Endothelial cell of umbilical vein (primary cell): ENCODE results near the gene WDR76. TPM values are rescaled to one million over a fixed set of nuclear protein-coding genes. Genes with fewer than 3 reads are reported as not detected.
"Not testable (repeated sequence)": the region's sequence is repeated elsewhere in the genome, so short reads cannot be mapped to it uniquely, and the experiment has no call there.

Experiments
- BruUV-seq: library from RNA; stranded (reverse); fragments of 400-500 nt; replicated peaks from 2 replicates; lab custom pipeline; 2021; lab: Mats Ljungman, UMichigan
- CTCF ChIA-PET: fragments of 300-600, 350-600 bp; sonication (Branson Sonifier 250); formaldehyde crosslinking; loops from one replicate; lab custom pipeline; 2021; ENCODE audit warnings: antibody characterized with exemption, inconsistent platforms; lab: Charles Lee
- POLR2A ChIA-PET: fragments of 300-600, 350-600 bp; sonication (Branson Sonifier 250); formaldehyde crosslinking; loops from one replicate; lab custom pipeline; 2021; ENCODE audit warnings: antibody characterized with exemption, inconsistent platforms; lab: Charles Lee
- DNase-seq: peaks from one replicate; pipeline ENCODE4 v3.0.0-alpha.2; 2011; ENCODE audit warnings: low read depth, low spot score
- FAIRE-seq: peaks from 2 replicates; lab custom pipeline; 2011; peaks lifted over from hg19 to GRCh38; lab: Jason Lieb, UNC
- H2AFZ ChIP-seq: 2 replicates; pipeline ENCODE4 v1.6.0; 2012; ENCODE audit warnings: low read depth, low read length, control low read depth, inconsistent platforms
- H3K27ac ChIP-seq: 2 replicates; pipeline ENCODE4 v1.5.1; 2011; ENCODE audit warnings: low read depth, mild to moderate bottlenecking, control low read depth, low read length, moderate library complexity; ENCODE audit not compliant: insufficient read depth
- H3K27me3 ChIP-seq, 2 experiments: 2 replicates each; pipeline versions ENCODE4 v1.6.0 to v1.6.1; 2011; ENCODE audit warnings: low read length in 2 of 2, mixed read lengths in 1 of 2; ENCODE audit not compliant: control insufficient read depth in 2 of 2, insufficient read depth in 2 of 2
- H3K36me3 ChIP-seq, 2 experiments: 2 replicates in 1 of 2; 3 replicates in 1 of 2; pipeline ENCODE4 v1.5.1; 2011; ENCODE audit warnings: low read length in 2 of 2, mild to moderate bottlenecking in 1 of 2, moderate library complexity in 1 of 2; ENCODE audit not compliant: control insufficient read depth in 2 of 2, insufficient read depth in 2 of 2; ENCODE audit errors: extremely low read depth in 1 of 2
- H3K4me1 ChIP-seq: 3 replicates; pipeline ENCODE4 v1.5.1; 2011; ENCODE audit warnings: mild to moderate bottlenecking, low read length; ENCODE audit not compliant: control insufficient read depth, insufficient read depth; ENCODE audit errors: extremely low read depth
- H3K4me2 ChIP-seq: 2 replicates; pipeline ENCODE4 v1.6.1; 2011; ENCODE audit warnings: low read length, control low read depth, mixed read lengths; ENCODE audit not compliant: insufficient read depth
- H3K4me3 ChIP-seq, 3 experiments: fragments of 200-600 bp in 1 of 3; sonication (generic), shearing (Covaris generic) in 1 of 3; replicated peaks in 1 of 3; 2 replicates each; pipeline ENCODE4 v1.5.1; 2011 to 2016; ENCODE audit warnings: control low read depth in 3 of 3, low read length in 3 of 3, mild to moderate bottlenecking in 2 of 3, inconsistent platforms in 1 of 3, low read depth in 1 of 3, moderate library complexity in 1 of 3; ENCODE audit not compliant: insufficient read depth in 1 of 3
- H3K79me2 ChIP-seq: 2 replicates; pipeline ENCODE4 v1.6.0; 2012; ENCODE audit warnings: low read length, inconsistent platforms; ENCODE audit not compliant: control insufficient read depth, insufficient read depth
- H3K9ac ChIP-seq: replicated peaks from 2 replicates; pipeline ENCODE3; 2011; ENCODE audit warnings: low read length, control low read depth; ENCODE audit not compliant: insufficient read depth; ENCODE audit errors: extremely low read depth
- H3K9me1 ChIP-seq: replicated peaks from 3 replicates; pipeline ENCODE4 v1.6.0; 2011; ENCODE audit warnings: mild to moderate bottlenecking, low read length; ENCODE audit not compliant: control insufficient read depth, insufficient read depth; ENCODE audit errors: extremely low read depth
- H3K9me3 ChIP-seq: replicated peaks from 2 replicates; pipeline ENCODE4 v1.5.1; 2012; ENCODE audit warnings: low read length, inconsistent platforms; ENCODE audit not compliant: control insufficient read depth, insufficient read depth
- H4K20me1 ChIP-seq: replicated peaks from 2 replicates; pipeline ENCODE3; 2011; ENCODE audit warnings: mild to moderate bottlenecking, low read length; ENCODE audit not compliant: control insufficient read depth, insufficient read depth; ENCODE audit errors: extremely low read depth
- EZH2 ChIP-seq: IDR thresholded peaks from 2 replicates; pipeline ENCODE4 v1.6.1; 2012; ENCODE audit warnings: borderline replicate concordance, low read depth, mild to moderate bottlenecking, moderate library complexity, low read length, inconsistent platforms; ENCODE audit not compliant: severe bottlenecking
- FOS ChIP-seq: IDR thresholded peaks from 2 replicates; pipeline ENCODE4 v1.6.1; 2011; ENCODE audit warnings: mild to moderate bottlenecking, low read length, moderate library complexity, borderline replicate concordance; ENCODE audit not compliant: insufficient read depth
- GATA2 ChIP-seq: IDR thresholded peaks from 2 replicates; pipeline ENCODE4 v1.7.0; 2011; ENCODE audit warnings: low read depth, mild to moderate bottlenecking, moderate library complexity, mixed read lengths, low read length; ENCODE audit not compliant: insufficient read length, insufficient read depth
- JUN ChIP-seq: IDR thresholded peaks from 2 replicates; pipeline ENCODE4 v1.6.1; 2011; ENCODE audit warnings: borderline replicate concordance, low read depth; ENCODE audit not compliant: insufficient read length, insufficient read depth
- MAX ChIP-seq: IDR thresholded peaks from 2 replicates; pipeline ENCODE4 v1.6.1; 2011; ENCODE audit not compliant: insufficient read depth, insufficient read length
- MYC ChIP-seq: IDR thresholded peaks from one replicate; pipeline ENCODE4 v1.6.1; 2011; ENCODE audit warnings: mild to moderate bottlenecking, low read depth, low read length
- POLR2A ChIP-seq: IDR thresholded peaks from 2 replicates; pipeline ENCODE4 v1.6.1; 2012; ENCODE audit warnings: low read depth, mild to moderate bottlenecking, control low read depth, low read length
- POLR2AphosphoS5 ChIP-seq: IDR thresholded peaks from 2 replicates; pipeline ENCODE4 v1.6.1; 2012; ENCODE audit warnings: low read depth, mild to moderate bottlenecking, control low read depth, low read length, moderate library complexity; ENCODE audit not compliant: insufficient read depth
- dilution Hi-C: fragments of 300-500 bp; cut with MboI; formaldehyde crosslinking; loops from one replicate; pipeline ENCODE4 v1.15.0; 2019; ENCODE audit warnings: low sequenced_read_pairs; ENCODE audit not compliant: extremely low pct_ligation_motif_present
- intact Hi-C: fragments of 100-400 bp; cut with micrococcal nuclease; formaldehyde crosslinking; loops from one replicate; pipeline ENCODE4 v1.10.0; 2022
- polyA plus RNA-seq, 4 experiments: library from polyadenylated mRNA; depleted of rRNA in 3 of 4; stranded (reverse) in 3 of 4; unstranded in 1 of 4; fragments of >200 nt; gene quantifications; 2 replicates each; pipeline versions ENCODE4 v1.2.1 to v1.2.3, GENCODE V29; 2011 to 2012; ENCODE audit warnings: missing spikeins in 1 of 4
- total RNA-seq: library from RNA; stranded (reverse); gene quantifications from 2 replicates; pipeline ENCODE4 v1.2.3, GENCODE V29; 2021
- TF ChIP-seq, protein P1 (sequence below), 2 donors: IDR thresholded peaks; 1 replicate in 1 of 2; 2 replicates in 1 of 2; pipeline ENCODE4 v1.5.1; 2011; ENCODE audit warnings: low read length in 2 of 2, mild to moderate bottlenecking in 2 of 2, moderate library complexity in 2 of 2, control low read depth in 1 of 2, inconsistent platforms in 1 of 2, low read depth in 1 of 2; ENCODE audit not compliant: insufficient read depth in 1 of 2; ENCODE audit errors: extremely low read depth in 1 of 2

Gene WDR76
- total and polyA plus RNA-seq, 2 donors (not counting 3 experiments of a cell fraction or from before 2014, with no cell fraction given) = 3.1 to 25.2 TPM

GRCh38 chr15:43859546-43859945, 32.7 kb downstream of the WDR76 start:
- intact Hi-C loops = no loop called here
- DNase-seq = no peak
- dilution Hi-C loops = no loop called here

DNA sequence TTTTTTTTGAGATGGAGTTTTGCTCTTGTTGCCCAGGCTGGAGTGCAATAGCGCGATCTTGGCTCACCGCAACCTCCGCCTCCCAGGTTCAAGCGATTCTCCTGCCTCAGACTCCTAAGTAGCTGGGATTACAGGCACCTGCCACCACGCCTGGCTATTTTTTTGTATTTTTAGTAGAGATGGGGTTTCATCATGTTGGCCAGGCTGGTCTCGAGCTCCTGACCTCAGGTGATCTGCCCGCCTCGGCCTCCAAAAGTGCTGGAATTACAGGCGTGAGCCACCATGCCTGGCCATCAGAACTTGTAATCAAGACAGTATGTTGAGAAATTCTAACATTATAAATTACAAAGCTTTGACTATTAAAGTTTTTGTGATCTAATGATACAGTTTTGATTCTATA, 39.8 kb downstream of the WDR76 start:
- H3K4me3 ChIP-seq, H3K27ac ChIP-seq, H3K36me3 ChIP-seq, H3K9me1 ChIP-seq, BruUV-seq, H2AFZ ChIP-seq, CTCF ChIA-PET, H3K4me1 ChIP-seq, H3K9me3 ChIP-seq, FAIRE-seq, dilution Hi-C loops, H3K27me3 ChIP-seq, H4K20me1 ChIP-seq, H3K79me2 ChIP-seq, H3K9ac ChIP-seq, H3K4me2 ChIP-seq, intact Hi-C loops, DNase-seq: not testable (repeated sequence)
- POLR2A ChIA-PET = interaction anchor here (0.7 kb wide), 1 partner anchor 45 kb away, joined by 4 read pairs; no protein-coding TSS in a partner anchor

More at GRCh38 chr15:43859546-43859945, 32.7 kb downstream of the WDR76 start:
- Histone ChIP-seq H3K4me2 (no peak overlapping the region), H3K27ac (no peak overlapping the region), H3K27me3 (no peaks in the 10 kb centered on the region), H3K4me3 (no peak overlapping the region), H3K9ac (no peak overlapping the region), H3K36me3 (no peaks in the 10 kb centered on the region), H3K9me1 (no peaks in the 10 kb centered on the region), H3K79me2 (no peaks in the 10 kb centered on the region), H3K9me3 (no peaks in the 10 kb centered on the region), H2AFZ (no peak overlapping the region), H3K4me1 (no peaks in the 10 kb centered on the region), H4K20me1 (no peaks in the 10 kb centered on the region)
- ChIA-PET POLR2A (no interaction called here), CTCF (interaction anchor here (2.0 kb wide), 1 partner anchor 9 kb away, joined by 5 read pairs; no protein-coding TSS in a partner anchor)
- no peak for FAIRE-seq
- BruUV-seq = no TSS peak
- TF ChIP-seq, protein P1, sequence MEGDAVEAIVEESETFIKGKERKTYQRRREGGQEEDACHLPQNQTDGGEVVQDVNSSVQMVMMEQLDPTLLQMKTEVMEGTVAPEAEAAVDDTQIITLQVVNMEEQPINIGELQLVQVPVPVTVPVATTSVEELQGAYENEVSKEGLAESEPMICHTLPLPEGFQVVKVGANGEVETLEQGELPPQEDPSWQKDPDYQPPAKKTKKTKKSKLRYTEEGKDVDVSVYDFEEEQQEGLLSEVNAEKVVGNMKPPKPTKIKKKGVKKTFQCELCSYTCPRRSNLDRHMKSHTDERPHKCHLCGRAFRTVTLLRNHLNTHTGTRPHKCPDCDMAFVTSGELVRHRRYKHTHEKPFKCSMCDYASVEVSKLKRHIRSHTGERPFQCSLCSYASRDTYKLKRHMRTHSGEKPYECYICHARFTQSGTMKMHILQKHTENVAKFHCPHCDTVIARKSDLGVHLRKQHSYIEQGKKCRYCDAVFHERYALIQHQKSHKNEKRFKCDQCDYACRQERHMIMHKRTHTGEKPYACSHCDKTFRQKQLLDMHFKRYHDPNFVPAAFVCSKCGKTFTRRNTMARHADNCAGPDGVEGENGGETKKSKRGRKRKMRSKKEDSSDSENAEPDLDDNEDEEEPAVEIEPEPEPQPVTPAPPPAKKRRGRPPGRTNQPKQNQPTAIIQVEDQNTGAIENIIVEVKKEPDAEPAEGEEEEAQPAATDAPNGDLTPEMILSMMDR (IDR thresholded peaks at IDR 0.05; ENCODE audit: extremely low read depth in 1 of 2, insufficient read depth in 1 of 2, low read depth in 1 of 2, low read length in 2 of 2) = no peak
- TF ChIP-seq MYC (no peak), MAX (no peak), JUN (no peak), POLR2A (no peak), EZH2 (no peak), POLR2AphosphoS5 (no peak), FOS (no peak), GATA2 (no peak)
